Neural progenitor cell (in vitro differentiated cells): ENCODE results near the gene P3H4. TPM values are rescaled to one million over a fixed set of nuclear protein-coding genes. Genes with fewer than 3 reads are reported as not detected.
"Not testable (repeated sequence)": the region's sequence is repeated elsewhere in the genome, so short reads cannot be mapped to it uniquely, and the experiment has no call there.

Source experiments
- DNase-seq: peaks from one replicate; pipeline ENCODE4 v3.0.0-alpha.2; 2016; ENCODE audit warnings: low spot score
- H2AFZ ChIP-seq: fragments of 200-600 bp; sonication (generic); replicated peaks from 2 replicates; pipeline ENCODE4 v1.6.1; 2016; ENCODE audit warnings: antibody characterized with exemption
- H3F3A ChIP-seq: fragments of 200-600 bp; sonication (generic); 2 replicates; pipeline ENCODE4 v1.6.1; 2016; ENCODE audit warnings: antibody characterized with exemption, low read depth
- H3K27ac ChIP-seq: fragments of 200-600 bp; sonication (generic); 2 replicates; pipeline ENCODE4 v1.5.1; 2016; ENCODE audit warnings: mild to moderate bottlenecking
- H3K27me3 ChIP-seq: fragments of 200-600 bp; sonication (generic); 2 replicates; pipeline ENCODE4 v1.6.1; 2016; ENCODE audit warnings: mild to moderate bottlenecking, moderate library complexity
- H3K36me3 ChIP-seq: fragments of 200-600 bp; sonication (generic); 2 replicates; pipeline ENCODE4 v1.5.1; 2016
- H3K4me1 ChIP-seq: fragments of 200-600 bp; sonication (generic); 2 replicates; pipeline ENCODE4 v1.6.1; 2016; ENCODE audit warnings: mixed run types
- H3K4me2 ChIP-seq: fragments of 200-600 bp; sonication (generic); 2 replicates; pipeline ENCODE4 v1.6.1; 2016
- H3K4me3 ChIP-seq: fragments of 200-600 bp; sonication (generic); 2 replicates; pipeline ENCODE4 v1.5.1; 2016
- H3K79me2 ChIP-seq: fragments of 200-600 bp; sonication (generic); 2 replicates; pipeline ENCODE4 v1.6.1; 2016; ENCODE audit warnings: low read depth
- H3K9ac ChIP-seq: fragments of 200-600 bp; sonication (generic); 2 replicates; pipeline ENCODE4 v1.6.1; 2016
- H3K9me3 ChIP-seq: fragments of 200-600 bp; sonication (generic); 2 replicates; pipeline ENCODE4 v1.5.1; 2016; ENCODE audit warnings: low read depth
- H4K20me1 ChIP-seq: fragments of 200-600 bp; sonication (generic); 2 replicates; pipeline ENCODE4 v1.6.1; 2016; ENCODE audit warnings: low read depth
- H3K27ac Mint-ChIP-seq: 3 replicates; pipeline ENCODE4 v1.8.0; 2021; ENCODE audit warnings: mixed read lengths
- H3K27me3 Mint-ChIP-seq: 2 replicates; pipeline ENCODE4 v1.8.0; 2022; ENCODE audit warnings: low read depth, mild to moderate bottlenecking, inconsistent platforms, moderate library complexity, mixed read lengths; ENCODE audit not compliant: insufficient read depth
- H3K36me3 Mint-ChIP-seq: 3 replicates; pipeline ENCODE4 v1.8.0; 2021; ENCODE audit warnings: mixed read lengths
- H3K4me1 Mint-ChIP-seq: 3 replicates; pipeline ENCODE4 v1.8.0; 2021; ENCODE audit warnings: mixed read lengths
- H3K4me3 Mint-ChIP-seq: 3 replicates; pipeline ENCODE4 v1.8.0; 2021; ENCODE audit warnings: mild to moderate bottlenecking, moderate library complexity, mixed read lengths
- H3K9me3 Mint-ChIP-seq: 3 replicates; pipeline ENCODE4 v1.8.0; 2020; ENCODE audit warnings: mixed read lengths
- CTCF ChIP-seq: fragments of 200-600 bp; sonication (generic); IDR thresholded peaks from 2 replicates; pipeline ENCODE4 v1.5.1; 2017; ENCODE audit warnings: antibody characterized with exemption, mild to moderate bottlenecking
- EZH2 ChIP-seq: fragments of 200-600 bp; sonication (generic); IDR thresholded peaks from 2 replicates; pipeline ENCODE4 v1.6.1; 2017; ENCODE audit warnings: antibody characterized with exemption, mild to moderate bottlenecking, moderate library complexity
- EZH2phosphoT487 ChIP-seq: fragments of 200-600 bp; sonication (generic); IDR thresholded peaks from 2 replicates; pipeline ENCODE4 v1.6.1; 2017; ENCODE audit warnings: antibody characterized with exemption
- total RNA-seq: library from RNA; depleted of rRNA; stranded (reverse); fragments of >200 nt; gene quantifications from 2 replicates; pipeline ENCODE4 v1.2.3, GENCODE V29; 2015; ENCODE audit warnings: low replicate concordance

Gene P3H4, protein sequence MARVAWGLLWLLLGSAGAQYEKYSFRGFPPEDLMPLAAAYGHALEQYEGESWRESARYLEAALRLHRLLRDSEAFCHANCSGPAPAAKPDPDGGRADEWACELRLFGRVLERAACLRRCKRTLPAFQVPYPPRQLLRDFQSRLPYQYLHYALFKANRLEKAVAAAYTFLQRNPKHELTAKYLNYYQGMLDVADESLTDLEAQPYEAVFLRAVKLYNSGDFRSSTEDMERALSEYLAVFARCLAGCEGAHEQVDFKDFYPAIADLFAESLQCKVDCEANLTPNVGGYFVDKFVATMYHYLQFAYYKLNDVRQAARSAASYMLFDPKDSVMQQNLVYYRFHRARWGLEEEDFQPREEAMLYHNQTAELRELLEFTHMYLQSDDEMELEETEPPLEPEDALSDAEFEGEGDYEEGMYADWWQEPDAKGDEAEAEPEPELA
- 18.7 and 48.5 TPM in 2 replicates for total RNA-seq

GRCh38 chr17:41811549-41812380 is at the start of gene P3H4:
Gene P3H4, minus strand, starts transcription at chr17:41811949. Its CDS starts 34 bp downstream, at chr17:41811915.
- Mint-ChIP-seq H3K36me3 (peaks cover 18% of the 10 kb centered on the region), H3K9me3 (no peaks in the 10 kb centered on the region), H3K27me3 (peaks cover 9% of the 10 kb centered on the region), H3K4me1 (peaks cover 28% of the 10 kb centered on the region), H3K27ac (peak within 1 kb of the TSS; percentile 96), H3K4me3 (peak within 1 kb of the TSS; percentile 95)
- H3F3A ChIP-seq, result peaks cover 20% of the 10 kb centered on the region
- peaks cover 13% of the 10 kb centered on the region for H4K20me1 ChIP-seq
- peak; percentile 90 for DNase-seq
- H3K4me1 ChIP-seq, result peaks cover 24% of the 10 kb centered on the region
- H3K36me3 ChIP-seq, result no peaks in the 10 kb centered on the region
- peaks cover 62% of the 10 kb centered on the region for H3K79me2 ChIP-seq
- H3K4me3 ChIP-seq, result peak within 1 kb of the TSS; percentile 85
- H3K9ac ChIP-seq, result no peak within 1 kb of the TSS
- H2AFZ ChIP-seq, result peak within 1 kb of the TSS; percentile 98
- no peak for TF ChIP-seq EZH2phosphoT487
- TF ChIP-seq CTCF, result peak; percentile 64
- no peak for TF ChIP-seq EZH2
- peak within 1 kb of the TSS; percentile 26 for H3K27ac ChIP-seq
- H3K4me2 ChIP-seq, result peak within 1 kb of the TSS; percentile 97
- H3K27me3 ChIP-seq, result no peaks in the 10 kb centered on the region
- no peaks in the 10 kb centered on the region for H3K9me3 ChIP-seq

- Histone ChIP-seq H3K27me3 (no peaks in the 10 kb centered on the region), H3K27ac (no peak overlapping the region), H3K4me2 (no peak overlapping the region), H3K4me1 (peaks cover 34% of the 10 kb centered on the region), H3K36me3 (no peaks in the 10 kb centered on the region), H3K9me3 (no peaks in the 10 kb centered on the region), H2AFZ (no peak overlapping the region), H4K20me1 (peaks cover 71% of the 10 kb centered on the region), H3K4me3 (no peak overlapping the region), H3F3A (peaks cover 3% of the 10 kb centered on the region), H3K79me2 (peaks cover 93% of the 10 kb centered on the region), H3K9ac (no peak overlapping the region)
- no peak for TF ChIP-seq EZH2
- no peak for TF ChIP-seq EZH2phosphoT487
- no peak for TF ChIP-seq CTCF
- no peaks in the 10 kb centered on the region for H3K36me3 Mint-ChIP-seq
- no peak overlapping the region for H3K4me3 Mint-ChIP-seq
- peaks cover 19% of the 10 kb centered on the region for H3K4me1 Mint-ChIP-seq
- H3K27ac Mint-ChIP-seq, result no peak overlapping the region
- DNase-seq, result no peak
- no peaks in the 10 kb centered on the region for H3K27me3 Mint-ChIP-seq
- H3K9me3 Mint-ChIP-seq, result no peaks in the 10 kb centered on the region
Measured at GRCh38 chr17:41860254-41860931, 48.6 kb upstream of the P3H4 start.

DNA sequence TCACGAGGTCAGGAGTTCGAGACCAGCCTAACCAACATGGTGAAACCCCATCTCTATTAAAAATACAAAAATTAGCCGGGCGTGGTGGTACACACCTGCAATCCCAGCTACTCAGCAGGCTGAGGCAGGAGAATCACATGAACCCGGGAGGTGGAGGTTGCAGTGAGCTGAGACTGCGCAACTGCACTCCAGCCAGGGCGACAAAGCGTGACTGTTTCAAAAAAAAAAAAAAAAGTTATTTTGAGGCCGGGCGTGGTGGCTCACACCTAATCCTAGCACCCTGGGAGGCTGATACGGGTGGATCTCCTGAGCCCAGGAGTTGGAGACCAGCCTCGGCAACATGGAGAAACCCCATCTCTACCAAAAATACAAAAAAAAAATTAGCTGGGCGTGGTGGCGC is 39.6 kb upstream of the P3H4 start:
- H3K9me3 Mint-ChIP-seq, H3K4me3 Mint-ChIP-seq, H3K27me3 Mint-ChIP-seq, H3K4me3 ChIP-seq, H3F3A ChIP-seq, H3K4me1 ChIP-seq, H3K9ac ChIP-seq, DNase-seq, H2AFZ ChIP-seq, H3K4me1 Mint-ChIP-seq, H3K27ac Mint-ChIP-seq, H3K9me3 ChIP-seq, H3K4me2 ChIP-seq, H3K27me3 ChIP-seq, H3K27ac ChIP-seq, H3K36me3 ChIP-seq: not testable (repeated sequence)
- peaks cover 13% of the 10 kb centered on the region for H3K36me3 Mint-ChIP-seq
- Histone ChIP-seq H4K20me1 (peaks cover 55% of the 10 kb centered on the region), H3K79me2 (peaks cover 70% of the 10 kb centered on the region)
